GM21381 (cell line): ENCODE measurements around the gene BCKDHA.
"Not testable (repeated sequence)": the region's sequence is repeated elsewhere in the genome, so short reads cannot be mapped to it uniquely, and the experiment has no call there.

Source experiments
- ATAC-seq: cut with Tn5 transposase; IDR thresholded peaks from one replicate; pipeline ENCODE4 v1.9.1; 2021; ENCODE audit warnings: mild to moderate bottlenecking, moderate library complexity; ENCODE audit not compliant: unreplicated experiment

Gene BCKDHA

DNA sequence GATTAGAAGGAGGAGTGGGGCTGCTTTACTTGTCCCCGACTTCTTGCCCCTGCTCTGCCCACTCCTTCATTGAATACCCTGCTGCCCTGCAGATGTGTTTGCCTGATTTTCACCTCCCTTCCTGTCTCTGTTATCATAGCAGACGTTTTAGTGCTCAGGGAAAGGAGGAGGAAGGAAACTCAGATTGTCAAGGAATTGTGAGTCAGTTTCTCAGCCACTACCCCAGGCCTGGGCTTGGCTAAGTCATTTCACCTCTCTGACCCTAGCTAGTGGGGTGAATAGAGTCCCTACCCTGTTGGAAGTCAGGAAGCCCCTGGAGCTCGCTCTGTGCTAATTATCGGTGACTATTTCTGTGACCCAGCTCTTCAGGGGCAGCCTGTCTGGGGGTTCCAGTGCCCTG, 3.9 kb downstream of the BCKDHA start:
- no peak for ATAC-seq

DNA sequence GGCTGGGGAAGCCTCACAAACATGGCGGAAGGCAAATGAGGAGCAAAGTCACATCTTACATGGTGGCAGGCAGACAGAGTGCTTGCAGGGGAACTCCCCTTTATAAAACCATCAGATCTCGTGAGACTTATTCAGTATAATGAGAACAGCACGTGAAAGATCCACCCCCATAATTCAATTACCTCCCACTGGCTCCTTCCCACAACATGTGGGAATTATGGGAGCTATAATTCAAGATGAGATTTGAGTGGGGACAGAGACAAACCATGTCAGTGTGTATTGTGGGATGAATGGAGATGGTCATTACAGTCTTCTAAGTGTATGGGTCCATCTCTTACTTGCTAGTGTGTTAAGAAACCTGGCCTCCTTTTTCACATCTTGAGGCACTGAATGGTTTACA, 4.4 kb downstream of the BCKDHA start:
- ATAC-seq: no peak

DNA sequence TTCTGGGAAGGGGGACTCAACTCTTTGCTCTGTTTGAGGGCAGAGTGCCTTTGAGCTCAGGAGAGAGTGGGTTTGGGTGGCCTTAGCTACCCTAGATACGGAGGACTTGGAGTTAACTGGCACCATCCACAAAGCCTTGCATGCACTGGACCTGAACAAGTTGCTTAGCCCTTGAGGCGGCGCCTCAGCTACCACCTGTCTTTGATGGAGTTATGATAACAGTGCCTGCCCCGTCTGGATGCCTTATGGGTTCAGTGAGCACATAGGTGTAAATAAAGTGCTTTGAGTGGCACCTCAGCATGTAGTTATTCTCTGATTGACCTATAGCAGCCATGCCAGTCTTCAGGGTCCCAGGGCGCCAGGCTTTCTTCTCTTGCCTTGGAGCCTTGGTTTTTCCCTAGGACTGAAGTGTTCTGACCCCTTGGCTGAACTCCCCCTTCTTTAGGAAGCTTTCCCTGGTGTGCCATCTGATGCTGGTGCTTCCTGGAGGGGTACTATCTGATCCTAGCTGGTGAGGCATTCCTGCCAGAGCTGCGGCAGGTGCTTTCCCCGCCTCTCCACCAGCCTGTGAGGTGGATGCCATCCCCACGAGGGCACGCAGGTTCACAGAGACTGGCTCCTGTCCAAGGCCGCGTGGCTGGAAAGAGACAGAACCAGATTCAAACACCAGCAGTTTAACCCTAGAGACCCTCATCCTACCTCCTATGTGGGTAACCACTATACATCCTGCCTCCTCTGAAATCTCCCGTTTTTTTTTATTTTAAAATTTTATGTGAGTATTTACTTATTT, 5.8 kb downstream of the BCKDHA start:
- no peak for ATAC-seq

DNA sequence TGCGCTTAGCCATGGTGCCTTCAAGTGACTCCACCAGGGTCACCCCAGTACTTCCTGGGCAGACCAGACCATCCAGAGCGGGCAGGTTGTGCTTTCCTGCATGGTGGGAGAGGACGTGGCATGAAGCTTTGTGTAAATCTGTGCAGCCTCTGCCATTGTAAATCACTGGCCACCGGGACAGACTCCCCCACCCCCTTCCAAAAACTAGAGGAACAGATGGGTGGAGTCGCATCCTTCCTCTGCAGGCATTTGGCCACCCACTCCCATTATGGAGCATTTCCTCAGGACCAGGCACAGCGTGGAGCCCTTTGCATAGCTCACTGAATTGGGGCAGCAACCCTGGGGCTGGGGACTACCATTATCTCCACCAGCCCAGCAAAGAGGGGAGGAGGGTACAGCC, 8.2 kb downstream of the BCKDHA start:
- ATAC-seq: no peak

DNA sequence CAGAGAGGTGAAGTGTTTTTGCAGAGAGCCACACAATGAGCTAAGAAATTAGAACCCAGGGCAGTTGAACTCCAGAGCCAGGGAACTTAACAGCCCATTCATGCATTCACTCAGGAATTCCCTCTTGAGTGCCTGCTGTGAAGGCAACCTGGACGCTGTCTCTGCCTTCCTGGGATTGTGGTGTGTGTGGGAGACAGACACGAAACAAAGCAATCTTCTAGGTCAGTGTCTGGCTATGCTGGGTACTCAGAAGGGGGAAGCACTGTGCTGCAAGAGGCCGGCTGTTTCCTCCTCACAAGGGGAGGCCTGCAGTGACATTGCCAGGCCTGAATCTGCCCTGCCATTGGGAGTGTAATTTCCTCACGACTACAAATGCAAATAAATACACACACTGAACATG, 9.7 kb downstream of the BCKDHA start:
- ATAC-seq: no peak

DNA sequence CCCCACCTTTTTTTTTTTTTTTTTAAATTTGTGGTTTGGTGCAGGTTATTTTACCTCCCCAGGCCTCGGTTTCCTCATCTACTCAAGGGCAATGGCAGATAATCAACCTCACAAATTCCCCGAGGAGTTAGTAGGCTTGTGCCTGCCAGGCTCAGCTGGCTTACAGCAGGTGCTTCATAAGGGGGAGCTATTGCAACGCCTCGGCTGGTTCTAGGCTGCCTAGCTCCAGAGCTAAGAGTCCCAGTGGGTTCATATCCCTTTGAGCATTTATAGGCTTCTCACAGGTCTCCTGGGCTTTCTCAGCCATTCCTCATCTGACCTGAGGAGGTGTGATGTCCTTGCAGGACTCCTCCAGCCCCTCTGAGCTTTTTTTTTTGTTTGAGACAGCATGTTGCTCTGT, 10.6 kb downstream of the BCKDHA start:
- no peak for ATAC-seq

DNA sequence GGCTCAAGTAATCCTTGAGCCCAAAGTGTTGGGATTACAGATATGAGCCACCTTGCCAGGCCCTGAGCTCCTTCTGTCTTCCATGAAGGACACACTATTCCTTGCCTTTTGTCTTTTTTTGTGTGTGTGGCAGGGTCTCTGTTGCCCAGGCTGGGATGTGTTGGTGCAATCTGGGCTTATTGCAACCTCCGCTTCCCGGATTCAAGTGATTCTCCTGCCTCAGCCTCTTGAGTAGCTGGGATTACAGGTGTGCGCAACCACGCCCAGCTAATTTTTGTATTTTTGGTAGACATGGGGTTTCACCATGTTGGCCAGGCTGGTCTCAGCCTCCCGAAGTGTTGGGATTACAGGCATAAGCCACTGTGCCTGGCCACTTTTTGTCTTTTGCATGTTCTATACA, 11.2 kb downstream of the BCKDHA start:
- ATAC-seq: not testable (repeated sequence)

DNA sequence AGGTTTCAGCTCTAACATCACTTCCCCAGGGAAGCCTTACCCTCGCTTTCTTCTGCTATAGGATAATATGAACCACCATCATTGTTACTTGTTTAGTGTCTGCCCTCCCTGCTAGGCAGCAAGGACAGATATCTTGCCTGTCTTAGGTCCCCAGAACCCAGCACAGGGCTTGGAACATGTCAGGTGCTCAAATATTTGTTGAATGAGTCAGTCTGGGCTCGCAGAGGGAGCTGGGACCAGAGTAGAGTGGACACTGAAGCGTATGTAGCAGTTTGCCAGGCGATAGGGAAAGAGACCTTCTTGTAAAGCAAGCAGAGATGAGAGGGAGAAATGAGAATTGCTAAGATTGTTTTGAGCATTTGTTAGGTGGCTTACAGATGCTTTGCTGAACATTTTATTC, 11.7 kb downstream of the BCKDHA start:
- no peak for ATAC-seq

DNA sequence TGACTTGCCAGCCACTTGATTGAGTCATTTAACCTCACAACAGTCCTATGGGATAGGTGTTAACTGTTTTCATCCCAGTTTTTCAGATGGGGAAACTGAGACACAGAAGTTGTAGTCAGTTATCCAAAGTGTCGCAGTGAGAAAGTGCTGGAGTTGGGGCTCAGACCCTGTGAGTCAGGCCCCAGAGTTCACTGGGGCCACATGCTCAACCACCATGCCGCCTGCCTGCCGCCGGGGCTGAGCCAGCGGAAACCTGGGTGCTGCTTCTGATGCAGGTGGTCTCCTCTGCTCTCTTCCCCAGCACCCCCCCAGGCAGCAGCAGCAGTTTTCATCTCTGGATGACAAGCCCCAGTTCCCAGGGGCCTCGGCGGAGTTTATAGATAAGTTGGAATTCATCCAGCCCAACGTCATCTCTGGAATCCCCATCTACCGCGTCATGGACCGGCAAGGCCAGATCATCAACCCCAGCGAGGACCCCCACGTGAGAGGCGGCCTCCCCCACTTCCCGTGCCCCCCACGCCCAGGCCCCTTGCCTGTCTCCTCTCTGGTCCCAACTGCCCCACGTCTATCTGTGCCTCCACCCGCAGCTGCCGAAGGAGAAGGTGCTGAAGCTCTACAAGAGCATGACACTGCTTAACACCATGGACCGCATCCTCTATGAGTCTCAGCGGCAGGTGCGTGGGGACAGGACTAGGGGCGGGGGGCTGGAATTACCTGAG, 12.9 kb downstream of the BCKDHA start:
- ATAC-seq: no peak

DNA sequence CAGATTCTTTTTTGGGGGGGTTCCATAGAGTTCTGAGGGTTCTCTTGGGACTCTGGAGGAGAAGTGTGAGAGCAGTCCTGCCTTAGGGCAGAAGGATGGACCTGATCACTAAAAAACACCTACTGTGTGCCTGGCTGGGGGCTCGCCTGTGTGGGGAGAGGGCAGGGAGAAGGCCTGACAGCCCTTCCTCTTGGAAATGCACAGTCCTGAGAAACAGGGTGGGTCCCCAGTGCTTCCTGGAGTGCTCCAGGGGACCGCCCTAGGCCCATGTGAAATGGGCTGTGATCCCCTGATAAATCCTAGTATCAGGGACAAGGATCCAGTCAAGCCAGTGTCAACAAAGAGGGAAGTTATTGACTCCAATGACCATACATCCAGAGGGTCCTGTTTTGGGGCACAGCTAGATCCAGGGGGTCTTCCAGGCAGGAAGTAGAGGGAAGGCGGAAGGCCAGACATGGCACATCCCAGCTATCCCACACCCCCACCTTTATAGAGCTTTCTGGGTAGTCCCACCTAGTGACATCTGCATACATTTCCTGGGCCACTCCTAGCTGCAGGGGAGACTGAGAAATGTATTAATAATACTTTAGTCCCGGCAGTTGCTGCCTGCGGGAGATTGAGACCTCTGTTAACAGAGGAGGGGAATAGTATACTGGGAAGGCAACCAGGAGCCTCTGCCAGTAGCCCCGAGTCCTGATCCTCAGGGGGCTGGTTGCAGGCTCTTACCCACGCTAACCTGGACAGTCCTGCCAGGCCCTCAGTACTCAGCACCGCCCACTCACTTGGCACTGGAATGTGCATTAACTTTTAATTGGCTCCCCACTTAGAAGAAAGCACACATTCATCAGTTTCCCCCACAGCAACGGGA, 13.7 kb downstream of the BCKDHA start:
- ATAC-seq: no peak

DNA sequence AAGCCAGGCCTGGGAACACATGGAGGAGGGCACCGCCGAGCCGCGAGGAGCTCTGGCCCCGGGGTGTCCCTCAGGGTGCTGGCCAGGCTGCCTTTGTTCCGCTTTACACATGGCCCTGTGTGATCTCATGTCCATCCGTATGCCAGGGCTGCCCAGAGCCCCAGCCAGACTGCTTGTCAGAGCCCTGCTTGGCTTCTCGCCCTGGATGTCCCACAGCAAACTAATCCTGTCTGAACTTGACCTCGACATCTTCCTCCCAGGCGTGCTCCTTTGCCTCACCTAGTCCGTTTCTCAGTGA, 14.3 kb downstream of the BCKDHA start:
- ATAC-seq: no peak

DNA sequence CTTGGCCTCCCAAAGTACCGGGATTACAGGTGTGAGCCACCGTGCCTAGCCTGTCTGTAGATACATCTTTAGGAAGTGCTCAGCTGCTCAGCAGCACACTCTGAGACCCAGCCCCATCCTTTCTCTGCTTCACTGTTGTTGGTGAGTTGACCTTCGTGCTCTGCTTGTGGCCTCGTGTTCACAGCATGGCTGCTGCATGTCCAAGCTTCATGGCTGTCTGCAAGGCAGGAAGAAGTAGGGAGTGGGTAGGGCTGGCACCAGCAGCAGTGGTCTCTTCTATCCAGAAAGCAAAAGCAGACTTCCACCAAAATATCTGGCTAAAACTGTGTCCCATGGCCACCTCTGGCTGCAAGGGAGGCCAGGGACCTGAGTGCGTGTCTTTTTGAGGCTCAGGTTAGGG, 15.3 kb downstream of the BCKDHA start:
- ATAC-seq: no peak

DNA sequence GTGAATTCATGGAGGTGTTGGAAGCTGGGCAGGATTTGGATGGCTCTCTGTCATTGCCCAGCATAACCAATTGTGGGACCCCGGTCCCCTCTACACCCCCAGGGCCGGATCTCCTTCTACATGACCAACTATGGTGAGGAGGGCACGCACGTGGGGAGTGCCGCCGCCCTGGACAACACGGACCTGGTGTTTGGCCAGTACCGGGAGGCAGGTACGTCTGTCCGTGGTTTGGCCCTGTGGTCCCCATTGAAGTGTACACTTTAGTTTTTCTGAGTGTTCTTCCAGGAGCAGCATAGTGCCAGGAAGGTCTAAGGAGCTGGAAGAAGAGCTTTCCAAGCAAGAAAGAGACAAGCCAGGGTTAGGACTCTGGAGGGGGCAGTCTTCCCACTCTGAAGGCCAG, 16.3 kb downstream of the BCKDHA start:
- ATAC-seq: no peak

DNA sequence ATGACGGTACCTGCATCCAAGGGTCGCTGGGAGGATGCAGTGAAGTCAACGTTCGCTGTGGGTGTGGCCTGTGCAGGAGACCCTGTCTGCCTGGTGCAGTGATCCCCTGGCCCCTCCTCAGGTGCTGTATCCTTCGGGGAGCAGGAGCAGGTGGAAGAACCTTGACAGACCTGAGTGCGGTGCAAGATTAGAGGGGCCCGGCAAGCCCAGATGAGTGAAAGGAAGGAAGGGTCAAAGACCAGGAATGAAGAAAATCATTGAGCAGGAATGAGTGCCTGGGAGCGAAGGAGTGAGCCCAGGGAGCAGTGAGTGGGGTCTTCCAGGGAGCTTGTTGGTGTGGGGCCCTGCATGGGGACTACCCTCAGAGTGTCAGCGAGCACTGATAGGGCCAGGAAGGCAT, 16.8 kb downstream of the BCKDHA start:
- no peak for ATAC-seq

DNA sequence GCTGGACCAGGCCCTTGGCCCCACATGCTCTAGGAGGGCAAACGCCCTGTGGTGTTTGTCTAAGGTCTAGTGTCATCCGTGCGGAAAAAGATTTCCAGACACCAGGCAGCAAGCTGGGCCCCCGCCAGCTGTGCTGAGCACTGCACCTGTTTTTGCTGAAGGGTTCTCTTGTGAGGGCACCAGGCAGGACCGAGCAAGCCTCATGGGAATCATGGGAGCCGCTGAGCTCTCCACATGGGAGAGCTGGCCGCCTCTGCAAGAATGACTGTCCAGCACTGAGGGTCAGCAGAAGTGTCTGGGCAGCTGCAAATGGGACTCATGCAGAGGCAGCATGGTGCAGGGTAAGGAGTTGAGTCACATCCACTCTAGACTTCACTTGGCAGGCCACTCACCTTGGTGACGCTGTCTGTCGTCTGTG, 17.5 kb downstream of the BCKDHA start:
- ATAC-seq: no peak

DNA sequence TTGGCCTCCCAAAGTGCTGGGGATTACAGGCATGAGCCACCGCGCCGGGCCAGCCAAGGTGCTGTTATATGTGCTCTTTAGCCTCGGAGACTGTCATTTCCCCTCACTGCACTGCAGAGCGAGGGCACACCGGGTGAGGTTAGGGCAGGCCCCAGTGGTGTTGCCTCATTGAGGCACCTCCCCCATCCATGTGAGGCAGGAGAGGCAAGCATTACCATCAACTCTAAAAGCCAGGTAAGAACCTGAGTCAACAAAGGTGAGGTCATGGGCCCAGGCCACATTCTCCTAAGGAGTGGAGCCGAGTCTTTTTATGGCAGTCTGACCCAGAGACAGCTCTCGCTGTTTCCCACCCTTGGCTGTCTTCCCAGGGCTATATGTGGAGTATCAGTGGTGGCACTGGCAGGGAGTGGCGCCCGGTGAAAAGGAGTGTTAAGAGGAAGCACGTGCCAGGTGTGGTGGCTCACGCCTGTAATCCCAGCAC, 18.6 kb downstream of the BCKDHA start:
- ATAC-seq: no peak

DNA sequence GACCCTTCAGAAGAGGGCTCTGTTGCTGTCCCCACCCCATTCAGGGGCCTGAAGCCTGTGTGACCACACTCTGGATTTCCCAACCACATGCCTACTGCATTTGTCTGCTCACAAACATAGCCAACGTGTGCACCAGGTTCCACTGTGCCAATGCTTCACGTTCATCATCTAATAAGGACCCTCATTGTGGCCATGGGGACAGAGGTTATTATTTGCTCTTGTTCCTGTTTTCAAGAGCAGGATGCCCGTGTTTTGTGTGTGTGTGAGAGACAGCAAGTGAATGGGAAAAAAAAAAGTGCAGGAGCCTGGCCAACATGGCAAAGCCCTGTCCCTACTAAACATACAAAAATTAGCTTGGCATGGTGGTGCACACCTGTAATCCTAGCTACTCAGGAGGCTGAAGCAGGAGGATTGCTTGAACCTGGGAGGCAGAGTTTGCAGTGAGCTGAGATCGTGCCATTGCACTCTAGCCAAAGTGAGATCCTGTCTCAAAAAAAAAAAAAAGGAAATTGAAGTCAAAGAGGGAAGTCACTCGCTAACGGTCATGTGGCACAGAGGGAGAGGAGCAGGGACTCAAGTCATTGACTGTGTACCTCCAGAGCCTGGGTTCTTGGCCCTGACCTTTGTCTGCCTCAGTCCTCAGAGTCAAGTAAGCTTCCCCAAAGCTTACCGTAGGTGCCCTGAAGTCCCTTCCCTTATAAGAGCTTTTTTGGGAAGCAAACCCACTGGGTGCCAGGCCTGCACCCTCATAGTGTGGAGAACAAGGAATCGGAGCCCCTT, 22.7 kb downstream of the BCKDHA start:
- ATAC-seq: no peak

DNA sequence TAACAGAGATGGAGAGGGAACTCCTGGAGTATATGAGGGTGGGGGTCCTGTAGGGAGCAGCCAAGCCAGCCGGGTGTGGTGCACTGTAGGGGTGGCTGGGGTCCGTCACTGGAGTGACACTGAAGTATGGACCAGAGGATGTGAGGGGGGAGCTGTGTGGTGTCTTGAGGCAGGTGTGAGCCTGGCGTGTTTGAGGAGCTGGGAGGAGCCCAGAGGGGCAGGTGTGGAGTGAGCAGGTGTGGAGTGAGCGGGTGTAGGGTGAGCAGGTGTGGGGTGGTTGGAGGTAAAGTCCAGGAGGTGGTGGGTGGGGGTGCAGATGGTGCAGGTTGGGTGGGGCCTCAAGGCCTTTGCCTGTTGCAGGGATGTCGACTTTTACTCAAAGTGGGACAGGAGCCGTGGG, 23.7 kb downstream of the BCKDHA start:
- no peak for ATAC-seq

DNA sequence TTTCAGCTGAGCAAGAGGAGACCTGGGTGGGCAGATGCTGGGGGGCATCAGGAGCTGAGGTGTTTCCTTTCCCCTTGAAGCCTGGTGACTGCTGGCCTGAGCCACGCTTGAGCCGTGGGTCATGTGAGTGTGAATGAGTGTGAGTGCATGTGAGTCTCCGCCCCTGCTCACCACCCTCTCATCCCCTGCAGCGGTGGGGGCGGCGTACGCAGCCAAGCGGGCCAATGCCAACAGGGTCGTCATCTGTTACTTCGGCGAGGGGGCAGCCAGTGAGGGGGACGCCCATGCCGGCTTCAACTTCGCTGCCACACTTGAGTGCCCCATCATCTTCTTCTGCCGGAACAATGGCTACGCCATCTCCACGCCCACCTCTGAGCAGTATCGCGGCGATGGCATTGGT, 24.4 kb downstream of the BCKDHA start:
- no peak for ATAC-seq

DNA sequence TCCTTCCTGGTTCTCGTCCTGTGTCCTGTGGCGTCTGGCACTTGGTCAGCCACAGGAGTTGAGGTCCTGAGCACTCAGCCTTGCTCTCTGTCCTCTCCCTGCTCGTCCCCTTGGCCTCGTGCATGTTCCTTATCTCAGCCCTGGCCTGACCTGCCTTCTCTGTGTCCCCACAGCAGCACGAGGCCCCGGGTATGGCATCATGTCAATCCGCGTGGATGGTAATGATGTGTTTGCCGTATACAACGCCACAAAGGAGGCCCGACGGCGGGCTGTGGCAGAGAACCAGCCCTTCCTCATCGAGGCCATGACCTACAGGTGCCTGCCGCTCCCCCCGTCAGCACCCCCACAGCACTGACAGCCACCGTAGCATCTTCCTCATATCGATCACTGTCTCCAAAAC, 24.8 kb downstream of the BCKDHA start:
- no peak for ATAC-seq

DNA sequence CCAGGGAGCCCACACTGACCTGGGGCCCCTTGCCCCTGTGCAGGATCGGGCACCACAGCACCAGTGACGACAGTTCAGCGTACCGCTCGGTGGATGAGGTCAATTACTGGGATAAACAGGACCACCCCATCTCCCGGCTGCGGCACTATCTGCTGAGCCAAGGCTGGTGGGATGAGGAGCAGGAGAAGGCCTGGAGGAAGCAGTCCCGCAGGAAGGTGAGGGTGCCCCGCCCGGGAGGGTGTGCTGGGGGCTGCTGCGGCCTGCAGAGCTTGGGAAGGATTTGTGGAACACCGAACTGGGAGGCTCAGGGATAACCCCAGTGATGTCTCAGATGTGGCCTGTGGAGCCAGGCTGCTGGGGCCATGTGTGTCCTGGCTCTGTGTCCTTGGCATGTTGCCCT, 25.3 kb downstream of the BCKDHA start:
- ATAC-seq: no peak
